Smooth muscle cell (in vitro differentiated cells): Measurements from ENCODE around the gene DLK1. TPM values are rescaled to one million over a fixed set of nuclear protein-coding genes. Genes with fewer than 3 reads are reported as not detected.
A peak's percentile ranks its signal among the peaks of the same experiment; 100 is the strongest.

Experiments used
- DNase-seq: peaks from one replicate; lab custom pipeline; 2025; ENCODE audit not compliant: unreplicated experiment; lab: John Stamatoyannopoulos, UW
- H2AFZ ChIP-seq: fragments of 200-600 bp; sonication (generic); 2 replicates; pipeline ENCODE4 v1.6.0; 2016; ENCODE audit warnings: antibody characterized with exemption, low read depth, mild to moderate bottlenecking
- H3F3A ChIP-seq: fragments of 200-600 bp; sonication (generic); 2 replicates; pipeline ENCODE4 v1.6.0; 2017; ENCODE audit warnings: antibody characterized with exemption, low read depth
- H3K27ac ChIP-seq: fragments of 200-600 bp; sonication (generic); 2 replicates; pipeline ENCODE4 v1.5.1; 2016; ENCODE audit warnings: low read depth, mild to moderate bottlenecking
- H3K27me3 ChIP-seq: fragments of 200-600 bp; sonication (generic); 2 replicates; pipeline ENCODE4 v1.6.1; 2016; ENCODE audit warnings: low read depth, mild to moderate bottlenecking
- H3K36me3 ChIP-seq: fragments of 200-600 bp; sonication (generic); 2 replicates; pipeline ENCODE4 v1.5.1; 2016; ENCODE audit warnings: low read depth
- H3K4me1 ChIP-seq: fragments of 200-600 bp; sonication (generic); 2 replicates; pipeline ENCODE4 v1.5.1; 2016; ENCODE audit warnings: low read depth
- H3K4me2 ChIP-seq: fragments of 200-600 bp; sonication (generic); 2 replicates; pipeline ENCODE4 v1.6.0; 2016; ENCODE audit warnings: mild to moderate bottlenecking
- H3K4me3 ChIP-seq: fragments of 200-600 bp; sonication (generic); 2 replicates; pipeline ENCODE4 v1.5.1; 2016; ENCODE audit warnings: mild to moderate bottlenecking
- H3K79me2 ChIP-seq: fragments of 200-600 bp; sonication (generic); 2 replicates; pipeline ENCODE4 v1.6.0; 2016; ENCODE audit warnings: low read depth, mild to moderate bottlenecking
- H3K9ac ChIP-seq: fragments of 200-600 bp; sonication (generic); 2 replicates; pipeline ENCODE4 v1.6.0; 2016; ENCODE audit warnings: low read depth
- H3K9me3 ChIP-seq: fragments of 200-600 bp; sonication (generic); replicated peaks from 2 replicates; pipeline ENCODE4 v1.5.1; 2016; ENCODE audit warnings: low read depth
- H4K20me1 ChIP-seq: fragments of 200-600 bp; sonication (generic); 2 replicates; pipeline ENCODE4 v1.6.0; 2016; ENCODE audit warnings: low read depth
- CTCF ChIP-seq: fragments of 200-600 bp; sonication (generic); IDR thresholded peaks from 2 replicates; pipeline ENCODE4 v1.5.1; 2017; ENCODE audit warnings: borderline replicate concordance, mild to moderate bottlenecking, antibody characterized with exemption; ENCODE audit not compliant: insufficient read depth, poor library complexity, severe bottlenecking
- WGBS: methylation state at CpG from one replicate; pipeline ENCODE4 v1.1.7; 2016; ENCODE audit warnings: low lambda C conversion rate; 5-methylcytosine and 5-hydroxymethylcytosine counted together
- polyA plus RNA-seq: library from polyadenylated mRNA; unstranded; fragments of >200 nt; fragmentation: Nextera tagmentation; extraction: Ambion mirVana; gene quantifications from 2 replicates; pipeline ENCODE4 v1.2.1, GENCODE V29; 2016
- total RNA-seq: library from RNA; depleted of rRNA; stranded (reverse); fragments of >200 nt; gene quantifications from 2 replicates; pipeline ENCODE4 v1.2.3, GENCODE V29; 2014

Gene DLK1
- total and polyA plus RNA-seq, 2 experiments from 2014 or later: 3,515 to 15,731 TPM

- Histone ChIP-seq H3K4me2 (peak overlapping the region; percentile 60), H3K9me3 (no peaks in the 10 kb centered on the region), H3K4me3 (no peak overlapping the region), H3K36me3 (no peaks in the 10 kb centered on the region), H3F3A (peaks cover 12% of the 10 kb centered on the region), H4K20me1 (no peaks in the 10 kb centered on the region), H3K9ac (peak overlapping the region; percentile 83), H3K4me1 (peaks cover 9% of the 10 kb centered on the region), H3K27me3 (no peaks in the 10 kb centered on the region), H3K79me2 (no peaks in the 10 kb centered on the region), H3K27ac (peak overlapping the region; percentile 96), H2AFZ (no peak overlapping the region)
- TF ChIP-seq CTCF: no peak
- DNase-seq: no peak
- 55% methylated on average over 8 of the region's 8 CpGs for WGBS
Observed at GRCh38 chr14:100775351-100775830, 48.7 kb downstream of the DLK1 start.

GRCh38 chr14:100775831-100776591, 49.3 kb downstream of the DLK1 start:
- H3K4me3 ChIP-seq: no peak overlapping the region
- no peak overlapping the region for H2AFZ ChIP-seq
- H4K20me1 ChIP-seq: no peaks in the 10 kb centered on the region
- H3K9ac ChIP-seq: peak overlapping the region; percentile 83
- peaks cover 6% of the 10 kb centered on the region for H3K4me1 ChIP-seq
- no peaks in the 10 kb centered on the region for H3K79me2 ChIP-seq
- DNase-seq: no peak
- H3K4me2 ChIP-seq: peak overlapping the region; percentile 60
- no peak for TF ChIP-seq CTCF
- H3K27me3 ChIP-seq: no peaks in the 10 kb centered on the region
- no peaks in the 10 kb centered on the region for H3K9me3 ChIP-seq
- 34% methylated on average over 20 of the region's 20 CpGs for WGBS
- H3K27ac ChIP-seq: peak overlapping the region; percentile 96
- no peaks in the 10 kb centered on the region for H3K36me3 ChIP-seq
- peaks cover 12% of the 10 kb centered on the region for H3F3A ChIP-seq

- Histone ChIP-seq H3K9ac (peak overlapping the region; percentile 64), H3K27me3 (no peaks in the 10 kb centered on the region)
- no peak for TF ChIP-seq CTCF
Observed at GRCh38 chr14:100776681-100777365, 50.1 kb downstream of the DLK1 start.

More at GRCh38 chr14:100776681-100777365, 50.1 kb downstream of the DLK1 start:
- 88% methylated on average over 14 of the region's 14 CpGs for WGBS
- no peaks in the 10 kb centered on the region for H3K79me2 ChIP-seq
- peaks cover 6% of the 10 kb centered on the region for H3K4me1 ChIP-seq
- H3K36me3 ChIP-seq: no peaks in the 10 kb centered on the region
- H2AFZ ChIP-seq: no peak overlapping the region
- H3K4me3 ChIP-seq: no peak overlapping the region
- H3F3A ChIP-seq: peaks cover 8% of the 10 kb centered on the region
- no peak for DNase-seq
- H3K9me3 ChIP-seq: no peaks in the 10 kb centered on the region
- peak overlapping the region; percentile 96 for H3K27ac ChIP-seq
- peak overlapping the region; percentile 60 for H3K4me2 ChIP-seq
- H4K20me1 ChIP-seq: no peaks in the 10 kb centered on the region
